H9 (cell line): ENCODE measurements around the gene SETD6. TPM values are rescaled to one million over a fixed set of nuclear protein-coding genes. Genes with fewer than 3 reads are reported as not detected.

Experiments used
- DNase-seq: peaks from one replicate; pipeline ENCODE4 v3.0.0-alpha.2; 2017
- H2AFZ ChIP-seq: one replicate; pipeline ENCODE4 v1.6.1; 2013; ENCODE audit warnings: mild to moderate bottlenecking, low read length, control low read depth, moderate library complexity
- H2AK5ac ChIP-seq: 2 replicates; pipeline ENCODE4 v1.6.1; 2013; ENCODE audit warnings: low read length, control low read depth, mixed read lengths; ENCODE audit not compliant: insufficient read length
- H2BK120ac ChIP-seq: one replicate; pipeline ENCODE4 v1.6.1; 2013; ENCODE audit warnings: low read depth, mild to moderate bottlenecking, low read length, control low read depth, inconsistent platforms; ENCODE audit not compliant: poor library complexity, severe bottlenecking
- H2BK12ac ChIP-seq: 2 replicates; pipeline ENCODE4 v1.6.1; 2013; ENCODE audit warnings: low read length, control low read depth, mixed read lengths, low read depth; ENCODE audit not compliant: insufficient read length
- H2BK15ac ChIP-seq: 2 replicates; pipeline ENCODE4 v1.6.1; 2013; ENCODE audit warnings: low read depth, low read length, control low read depth
- H2BK20ac ChIP-seq: one replicate; pipeline ENCODE4 v1.6.1; 2013; ENCODE audit warnings: low read depth, mild to moderate bottlenecking, low read length, control low read depth, inconsistent platforms; ENCODE audit not compliant: poor library complexity, severe bottlenecking
- H2BK5ac ChIP-seq: 2 replicates; pipeline ENCODE4 v1.6.1; 2013; ENCODE audit warnings: low read length, control low read depth, mixed read lengths; ENCODE audit not compliant: insufficient read length
- H3K14ac ChIP-seq: 2 replicates; pipeline ENCODE4 v1.6.1; 2013; ENCODE audit warnings: low read length, control low read depth; ENCODE audit not compliant: insufficient read depth
- H3K18ac ChIP-seq: 2 replicates; pipeline ENCODE4 v1.6.1; 2013; ENCODE audit warnings: low read depth, mild to moderate bottlenecking, mixed read lengths, low read length, control low read depth; ENCODE audit not compliant: insufficient read length
- H3K23ac ChIP-seq: 2 replicates; pipeline ENCODE4 v1.6.1; 2013; ENCODE audit warnings: low read length, control low read depth, mixed read lengths, low read depth; ENCODE audit not compliant: insufficient read length
- H3K23me2 ChIP-seq: 2 replicates; pipeline ENCODE4 v1.6.1; 2013; ENCODE audit warnings: low read depth, mild to moderate bottlenecking, mixed read lengths, low read length, control low read depth; ENCODE audit not compliant: insufficient read length, poor library complexity, severe bottlenecking
- H3K27ac ChIP-seq: 2 replicates; pipeline ENCODE4 v1.5.1; 2013; ENCODE audit warnings: low read length, control low read depth, mixed read lengths, low read depth; ENCODE audit not compliant: insufficient read length
- H3K27me3 ChIP-seq: 2 replicates; pipeline ENCODE4 v1.6.1; 2013; ENCODE audit warnings: low read length, control low read depth, inconsistent platforms; ENCODE audit not compliant: insufficient read depth
- H3K4ac ChIP-seq: 2 replicates; pipeline ENCODE4 v1.6.1; 2013; ENCODE audit warnings: low read depth, mild to moderate bottlenecking, control low read depth, inconsistent platforms, low read length, moderate library complexity
- H3K4me1 ChIP-seq: 2 replicates; pipeline ENCODE4 v1.6.1; 2013; ENCODE audit warnings: low read length, control low read depth, inconsistent platforms; ENCODE audit not compliant: insufficient read depth
- H3K4me2 ChIP-seq: 2 replicates; pipeline ENCODE4 v1.6.1; 2013; ENCODE audit warnings: low read length, control low read depth, mixed read lengths; ENCODE audit not compliant: insufficient read length, insufficient read depth
- H3K56ac ChIP-seq: 2 replicates; pipeline ENCODE4 v1.6.1; 2013; ENCODE audit warnings: low read depth, mild to moderate bottlenecking, mixed read lengths, low read length, control low read depth; ENCODE audit not compliant: insufficient read length
- H3K79me1 ChIP-seq: 2 replicates; pipeline ENCODE4 v1.6.1; 2013; ENCODE audit warnings: low read depth, mild to moderate bottlenecking, moderate library complexity, low read length, control low read depth, inconsistent platforms; ENCODE audit not compliant: insufficient read depth, poor library complexity, severe bottlenecking
- H3K79me2 ChIP-seq: 2 replicates; pipeline ENCODE4 v1.6.1; 2013; ENCODE audit warnings: low read length, control low read depth, inconsistent platforms; ENCODE audit not compliant: insufficient read depth
- H3K9ac ChIP-seq: 2 replicates; pipeline ENCODE4 v1.6.1; 2013; ENCODE audit warnings: low read length, control low read depth, mixed read lengths; ENCODE audit not compliant: insufficient read length; ENCODE audit errors: extremely low read depth
- H3K9me3 ChIP-seq: one replicate; pipeline ENCODE4 v1.6.1; 2013; ENCODE audit warnings: low read depth, low read length, inconsistent platforms; ENCODE audit not compliant: control insufficient read depth
- H3T11ph ChIP-seq: one replicate; pipeline ENCODE4 v1.6.1; 2013; ENCODE audit warnings: mild to moderate bottlenecking, low read length, control low read depth, inconsistent platforms
- H4K20me1 ChIP-seq: one replicate; pipeline ENCODE4 v1.6.1; 2013; ENCODE audit not compliant: control insufficient read depth, insufficient read length, insufficient read depth
- H4K5ac ChIP-seq: 2 replicates; pipeline ENCODE4 v1.6.1; 2013; ENCODE audit warnings: low read depth, mild to moderate bottlenecking, mixed read lengths, low read length, control low read depth; ENCODE audit not compliant: insufficient read length
- H4K8ac ChIP-seq: replicated peaks from 2 replicates; pipeline ENCODE4 v1.6.1; 2013; ENCODE audit warnings: low read length, control low read depth, mixed read lengths, low read depth; ENCODE audit not compliant: insufficient read length
- H4K91ac ChIP-seq: 2 replicates; pipeline ENCODE4 v1.6.1; 2013; ENCODE audit warnings: low read depth, mild to moderate bottlenecking, moderate library complexity, mixed read lengths, low read length, control low read depth; ENCODE audit not compliant: insufficient read length
- H3K27ac Mint-ChIP-seq, 3 experiments: 2 replicates in 2 of 3; 3 replicates in 1 of 3; pipeline ENCODE4 v1.8.0; 2020 to 2021; ENCODE audit warnings: mixed read lengths in 3 of 3, mild to moderate bottlenecking in 1 of 3, moderate library complexity in 1 of 3
- H3K27me3 Mint-ChIP-seq: 2 replicates; pipeline ENCODE4 v1.8.0; 2021; ENCODE audit warnings: low read depth, mild to moderate bottlenecking, moderate library complexity, mixed read lengths
- H3K36me3 Mint-ChIP-seq, 3 experiments: 2 replicates in 2 of 3; 3 replicates in 1 of 3; pipeline ENCODE4 v1.8.0; 2020 to 2021; ENCODE audit warnings: low read depth in 3 of 3, mixed read lengths in 3 of 3; ENCODE audit not compliant: insufficient read depth in 1 of 3
- H3K4me1 Mint-ChIP-seq, 2 experiments: 2 replicates each; pipeline ENCODE4 v1.8.0; 2020; ENCODE audit warnings: mixed read lengths in 2 of 2
- H3K4me3 Mint-ChIP-seq, 2 experiments: 2 replicates in 1 of 2; 3 replicates in 1 of 2; pipeline ENCODE4 v1.8.0; 2020 to 2021; ENCODE audit warnings: mild to moderate bottlenecking in 2 of 2, mixed read lengths in 2 of 2, moderate library complexity in 1 of 2
- H3K9me3 Mint-ChIP-seq, 2 experiments: 2 replicates in 1 of 2; 3 replicates in 1 of 2; pipeline ENCODE4 v1.8.0; 2020; ENCODE audit warnings: mild to moderate bottlenecking in 2 of 2, mixed read lengths in 2 of 2, moderate library complexity in 1 of 2
- WGBS: extraction: QIAGEN DNeasy Blood & Tissue Kit; methylation state at CpG from one replicate; pipeline ENCODE4 v1.1.7; 2013; ENCODE audit warnings: missing lambda C conversion rate, low lambda C conversion rate, mixed read lengths; ENCODE audit not compliant: insufficient read length; ENCODE audit errors: extremely low coverage; 5-methylcytosine and 5-hydroxymethylcytosine counted together
- total RNA-seq: library from RNA; stranded (reverse); gene quantifications from 2 replicates; pipeline ENCODE4 v1.2.1, GENCODE V29; 2021
- TF ChIP-seq, protein P1 (sequence below): fragments of 200-600 bp; sonication (generic); conservative IDR thresholded peaks from 3 replicates; pipeline ENCODE4 v1.8.0; 2021; ENCODE audit warnings: antibody characterized with exemption, mild to moderate bottlenecking

The SETD6 gene
- total RNA-seq, 1 experiment from 2014 or later = 55.6 TPM

DNA sequence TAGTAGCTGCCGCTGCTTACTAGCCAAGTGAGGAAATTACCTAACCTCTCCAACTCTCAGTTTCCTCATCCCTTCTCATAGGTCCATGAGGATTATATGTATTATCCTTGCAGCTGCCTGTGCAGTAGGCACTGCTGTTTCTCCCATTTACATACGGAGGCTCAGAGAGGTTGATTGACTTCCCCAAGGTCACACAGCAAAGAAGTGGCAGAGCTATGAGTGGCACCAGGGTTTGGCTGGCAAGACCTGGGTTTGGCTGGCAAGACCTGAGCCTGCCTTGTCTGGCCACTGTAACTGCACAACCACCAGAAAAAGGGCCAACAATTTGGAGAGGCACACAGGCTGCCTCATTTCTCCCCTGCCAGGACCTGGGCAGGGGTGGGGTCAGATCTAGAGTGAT lies 17.8 kb upstream of the SETD6 start:
- TF ChIP-seq, protein P1, sequence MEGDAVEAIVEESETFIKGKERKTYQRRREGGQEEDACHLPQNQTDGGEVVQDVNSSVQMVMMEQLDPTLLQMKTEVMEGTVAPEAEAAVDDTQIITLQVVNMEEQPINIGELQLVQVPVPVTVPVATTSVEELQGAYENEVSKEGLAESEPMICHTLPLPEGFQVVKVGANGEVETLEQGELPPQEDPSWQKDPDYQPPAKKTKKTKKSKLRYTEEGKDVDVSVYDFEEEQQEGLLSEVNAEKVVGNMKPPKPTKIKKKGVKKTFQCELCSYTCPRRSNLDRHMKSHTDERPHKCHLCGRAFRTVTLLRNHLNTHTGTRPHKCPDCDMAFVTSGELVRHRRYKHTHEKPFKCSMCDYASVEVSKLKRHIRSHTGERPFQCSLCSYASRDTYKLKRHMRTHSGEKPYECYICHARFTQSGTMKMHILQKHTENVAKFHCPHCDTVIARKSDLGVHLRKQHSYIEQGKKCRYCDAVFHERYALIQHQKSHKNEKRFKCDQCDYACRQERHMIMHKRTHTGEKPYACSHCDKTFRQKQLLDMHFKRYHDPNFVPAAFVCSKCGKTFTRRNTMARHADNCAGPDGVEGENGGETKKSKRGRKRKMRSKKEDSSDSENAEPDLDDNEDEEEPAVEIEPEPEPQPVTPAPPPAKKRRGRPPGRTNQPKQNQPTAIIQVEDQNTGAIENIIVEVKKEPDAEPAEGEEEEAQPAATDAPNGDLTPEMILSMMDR = no peak
- Histone ChIP-seq H4K20me1 (no peaks in the 10 kb centered on the region), H3K9me3 (no peaks in the 10 kb centered on the region), H4K5ac (no peak overlapping the region), H3K23me2 (peaks cover 20% of the 10 kb centered on the region), H2BK120ac (no peak overlapping the region), H3K27me3 (no peaks in the 10 kb centered on the region), H3K9ac (no peak overlapping the region), H3K14ac (no peak overlapping the region), H3T11ph (no peak overlapping the region), H3K79me2 (no peaks in the 10 kb centered on the region), H3K4me1 (peaks cover 3% of the 10 kb centered on the region; the same call in 1 of the 2 replicates), H3K56ac (no peak overlapping the region), H4K91ac (no peak overlapping the region), H3K27ac (no peak overlapping the region), H2AK5ac (no peak overlapping the region), H3K4ac (no peak overlapping the region), H2BK5ac (no peak overlapping the region), H3K79me1 (no peaks in the 10 kb centered on the region), H2AFZ (no peak overlapping the region), H3K4me2 (no peak overlapping the region), H2BK20ac (no peak overlapping the region), H2BK15ac (no peak overlapping the region), H3K23ac (no peak overlapping the region), H4K8ac (no peak overlapping the region), H3K18ac (no peak overlapping the region), H2BK12ac (no peak overlapping the region)
- Mint-ChIP-seq H3K36me3 (no peaks in the 10 kb centered on the region; a peak in 1 of 7 replicates), H3K27ac (no peak overlapping the region), H3K4me1 (peaks cover 24 to 49% of the 10 kb centered on the region in 2 experiments), H3K9me3 (no peaks in the 10 kb centered on the region; a peak in 1 of 5 replicates), H3K27me3 (peaks cover 38% of the 10 kb centered on the region), H3K4me3 (no peak overlapping the region)
- no CpG with 5 or more reads among the region's 2 CpGs for WGBS
- DNase-seq = no peak
